Stimulated activated naive B cell treated with anti-CD40 and anti-IgM and Interleukin-4, amounts not matched to agents 10 μg/mL and 1 μg/mL and 100 μg/mL, for 72 hours (primary cell): ENCODE results near the gene DNAJC27.

ENCODE experiments used
- ATAC-seq, 2 donors: fragments of 150-1000 bp; cut with Tn5 transposase; replicated peaks; 2 replicates each; pipeline ENCODE4 v1.10.0; 2021; ENCODE audit warnings: moderate library complexity in 1 of 2
- DNase-seq: peaks from one replicate; pipeline ENCODE4 v3.0.0; 2021
- H3K27ac Mint-ChIP-seq: one replicate; pipeline ENCODE4 v1.8.0; 2022; ENCODE audit warnings: mild to moderate bottlenecking, mixed read lengths
- H3K27me3 Mint-ChIP-seq, 2 donors: one replicate each; pipeline ENCODE4 v1.8.0; 2022; ENCODE audit warnings: mixed read lengths in 2 of 2
- H3K36me3 Mint-ChIP-seq, 2 donors: one replicate each; pipeline ENCODE4 v1.8.0; 2022; ENCODE audit warnings: mixed read lengths in 2 of 2, mild to moderate bottlenecking in 1 of 2
- H3K4me1 Mint-ChIP-seq, 2 donors: one replicate each; pipeline ENCODE4 v1.8.0; 2022; ENCODE audit warnings: mixed read lengths in 2 of 2, mild to moderate bottlenecking in 1 of 2
- H3K4me3 Mint-ChIP-seq, 2 donors: one replicate each; pipeline ENCODE4 v1.8.0; 2022; ENCODE audit warnings: mild to moderate bottlenecking in 2 of 2, mixed read lengths in 2 of 2, moderate library complexity in 1 of 2
- H3K9me3 Mint-ChIP-seq, 2 donors: one replicate each; pipeline ENCODE4 v1.8.0; 2022; ENCODE audit warnings: mixed read lengths in 2 of 2, mild to moderate bottlenecking in 1 of 2

DNAJC27 gene

GRCh38 chr2:24926220-24926601 lies 45.5 kb downstream of the DNAJC27 start:
- no peak overlapping the region for H3K27ac Mint-ChIP-seq
- H3K9me3 Mint-ChIP-seq = no peaks in the 10 kb centered on the region
- peaks cover 7 to 11% of the 10 kb centered on the region in 2 donors for H3K4me1 Mint-ChIP-seq
- no peaks in the 10 kb centered on the region for H3K36me3 Mint-ChIP-seq
- ATAC-seq (no peak), DNase-seq (no peak)
- peak overlapping the region; percentile 70 to 78 for H3K4me3 Mint-ChIP-seq
- H3K27me3 Mint-ChIP-seq = no peaks in the 10 kb centered on the region

- no peak for ATAC-seq
- H3K9me3 Mint-ChIP-seq = no peaks in the 10 kb centered on the region
These were observed 45.9 kb downstream of the DNAJC27 start for GRCh38 chr2:24925815-24926214.

GRCh38 chr2:24924732-24925131 lies 47.0 kb downstream of the DNAJC27 start:
- no peak for ATAC-seq
- no peaks in the 10 kb centered on the region for H3K9me3 Mint-ChIP-seq
- no peak overlapping the region for H3K27ac Mint-ChIP-seq
- H3K4me3 Mint-ChIP-seq = no peak overlapping the region
- no peaks in the 10 kb centered on the region for H3K27me3 Mint-ChIP-seq
- DNase-seq = no peak
- H3K4me1 Mint-ChIP-seq = peaks cover 7 to 12% of the 10 kb centered on the region in 2 donors
- no peaks in the 10 kb centered on the region for H3K36me3 Mint-ChIP-seq

More at GRCh38 chr2:24925815-24926214, 45.9 kb downstream of the DNAJC27 start:
- Mint-ChIP-seq H3K27me3 (no peaks in the 10 kb centered on the region), H3K27ac (no peak overlapping the region), H3K4me1 (peaks cover 8 to 12% of the 10 kb centered on the region in 2 donors), H3K36me3 (no peaks in the 10 kb centered on the region), H3K4me3 (no peak overlapping the region)
- no peak for DNase-seq

DNA sequence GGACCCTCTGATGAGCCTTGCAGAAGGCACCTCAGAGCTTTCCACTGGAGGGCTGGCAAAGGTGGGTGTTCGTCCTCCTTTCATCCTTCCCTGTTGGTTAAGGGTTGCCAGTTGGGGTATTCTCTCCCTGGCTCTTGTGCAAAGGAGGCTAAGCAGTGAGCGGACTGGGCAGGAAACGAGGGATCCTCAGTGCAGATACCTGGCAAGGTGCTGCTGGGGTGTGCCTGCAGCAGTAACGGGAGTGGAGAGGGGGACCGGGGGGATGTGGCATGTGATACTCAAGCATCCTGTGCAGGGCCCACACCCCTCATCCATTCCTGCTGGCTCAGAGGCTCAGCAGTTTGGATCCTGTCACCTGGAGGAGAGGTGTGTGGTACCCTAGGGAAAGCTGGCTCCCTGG lies 47.5 kb downstream of the DNAJC27 start:
- H3K4me1 Mint-ChIP-seq = peaks cover 9 to 13% of the 10 kb centered on the region in 2 donors
- no peak for DNase-seq
- no peak for ATAC-seq
- H3K27ac Mint-ChIP-seq = no peak overlapping the region
- no peaks in the 10 kb centered on the region for H3K27me3 Mint-ChIP-seq
- no peaks in the 10 kb centered on the region for H3K36me3 Mint-ChIP-seq
- H3K9me3 Mint-ChIP-seq = no peaks in the 10 kb centered on the region
- H3K4me3 Mint-ChIP-seq = no peak overlapping the region

DNA sequence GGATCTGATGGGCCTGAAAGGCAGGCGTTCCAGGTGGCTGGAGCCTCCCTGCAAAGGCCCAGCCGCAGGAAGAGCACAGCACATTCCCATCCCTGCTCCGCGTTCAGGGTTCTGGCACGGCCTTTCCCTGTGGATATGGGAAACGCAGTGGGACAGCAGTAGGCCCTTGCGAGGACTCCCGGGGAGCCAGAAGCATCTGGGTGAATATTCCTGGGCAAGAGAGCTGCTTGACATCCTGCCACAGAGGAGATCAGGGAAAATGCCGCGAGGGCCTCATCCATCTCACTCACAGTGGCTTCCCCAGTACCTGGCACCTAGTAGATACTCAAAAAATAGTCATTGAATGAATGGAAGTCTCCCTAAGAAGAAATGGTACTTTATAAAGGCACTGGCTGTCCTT lies 48.6 kb downstream of the DNAJC27 start:
- H3K4me3 Mint-ChIP-seq = no peak overlapping the region
- H3K27me3 Mint-ChIP-seq = no peaks in the 10 kb centered on the region
- no peak overlapping the region for H3K27ac Mint-ChIP-seq
- peaks cover 0 to 3% of the 10 kb centered on the region in 2 donors for H3K36me3 Mint-ChIP-seq
- H3K4me1 Mint-ChIP-seq = peaks cover 18 to 22% of the 10 kb centered on the region in 2 donors
- H3K9me3 Mint-ChIP-seq = no peaks in the 10 kb centered on the region
- ATAC-seq (no peak), DNase-seq (no peak)

GRCh38 chr2:24922556-24922955 lies 49.2 kb downstream of the DNAJC27 start:
- ATAC-seq = no peak
- H3K27ac Mint-ChIP-seq = no peak overlapping the region
- peaks cover 23 to 28% of the 10 kb centered on the region in 2 donors for H3K4me1 Mint-ChIP-seq
- peaks cover 2 to 9% of the 10 kb centered on the region in 2 donors for H3K36me3 Mint-ChIP-seq
- no peak for DNase-seq
- no peaks in the 10 kb centered on the region for H3K9me3 Mint-ChIP-seq
- H3K27me3 Mint-ChIP-seq = no peaks in the 10 kb centered on the region
- H3K4me3 Mint-ChIP-seq = no peak overlapping the region

DNA sequence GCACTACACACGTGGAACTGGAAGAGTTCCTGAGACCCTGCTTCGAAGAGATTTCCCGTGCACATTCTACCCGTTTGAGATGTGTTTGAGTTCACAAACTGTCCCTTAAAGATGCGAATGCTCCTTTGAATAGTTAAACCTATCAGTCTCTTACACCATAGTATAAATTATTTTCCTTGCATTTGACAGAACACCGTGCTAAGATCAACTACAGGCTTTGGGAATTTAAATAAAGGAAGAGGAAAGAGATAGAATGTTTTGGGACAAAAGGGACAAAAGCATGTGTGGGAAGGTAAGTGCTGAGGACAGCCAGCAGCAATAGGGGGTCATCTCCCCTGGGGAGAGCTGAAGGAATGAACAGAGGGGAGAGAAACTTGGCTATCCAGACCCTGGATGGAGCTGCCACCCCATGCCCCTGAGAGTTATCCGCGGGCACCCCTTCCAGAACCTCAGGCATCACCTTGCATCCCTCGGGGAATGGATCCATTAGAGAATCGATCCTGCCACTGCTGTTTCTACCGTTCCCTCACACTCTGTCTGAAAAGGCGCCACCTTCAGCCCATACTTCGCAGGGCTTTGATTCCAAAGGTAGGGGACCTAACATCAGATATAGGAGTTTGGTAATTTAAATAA lies 50.8 kb downstream of the DNAJC27 start:
- Mint-ChIP-seq H3K4me1 (peaks cover 25 to 31% of the 10 kb centered on the region in 2 donors), H3K4me3 (peak overlapping the region; percentile 77), H3K36me3 (peaks cover 2 to 9% of the 10 kb centered on the region in 2 donors), H3K27me3 (no peaks in the 10 kb centered on the region), H3K27ac (no peak overlapping the region), H3K9me3 (no peaks in the 10 kb centered on the region)
- no peak for ATAC-seq
- no peak for DNase-seq

GRCh38 chr2:24920098-24920808 lies 51.5 kb downstream of the DNAJC27 start, which contains the start of gene ADCY3:
Gene ADCY3, minus strand, starts transcription at chr2:24920237. Its CDS starts 1,250 bp downstream, at chr2:24918987.
- Mint-ChIP-seq H3K4me1 (peaks cover 25 to 31% of the 10 kb centered on the region in 2 donors), H3K27ac (no peak within 1 kb of the TSS), H3K4me3 (peak within 1 kb of the TSS; percentile 77), H3K27me3 (no peaks in the 10 kb centered on the region), H3K36me3 (peaks cover 2 to 9% of the 10 kb centered on the region in 2 donors), H3K9me3 (no peaks in the 10 kb centered on the region)
- ATAC-seq = peak; percentile 73 to 80
- peak; percentile 57 for DNase-seq

GRCh38 chr2:24919506-24920097 lies 52.2 kb downstream of the DNAJC27 start:
- H3K4me1 Mint-ChIP-seq = peaks cover 25 to 35% of the 10 kb centered on the region in 2 donors
- no peak overlapping the region for H3K27ac Mint-ChIP-seq
- ATAC-seq = peak; percentile 40 to 49
- no peaks in the 10 kb centered on the region for H3K27me3 Mint-ChIP-seq
- H3K4me3 Mint-ChIP-seq = peak overlapping the region; percentile 74 to 77
- no peak for DNase-seq
- peaks cover 3 to 14% of the 10 kb centered on the region in 2 donors for H3K36me3 Mint-ChIP-seq
- no peaks in the 10 kb centered on the region for H3K9me3 Mint-ChIP-seq

DNA sequence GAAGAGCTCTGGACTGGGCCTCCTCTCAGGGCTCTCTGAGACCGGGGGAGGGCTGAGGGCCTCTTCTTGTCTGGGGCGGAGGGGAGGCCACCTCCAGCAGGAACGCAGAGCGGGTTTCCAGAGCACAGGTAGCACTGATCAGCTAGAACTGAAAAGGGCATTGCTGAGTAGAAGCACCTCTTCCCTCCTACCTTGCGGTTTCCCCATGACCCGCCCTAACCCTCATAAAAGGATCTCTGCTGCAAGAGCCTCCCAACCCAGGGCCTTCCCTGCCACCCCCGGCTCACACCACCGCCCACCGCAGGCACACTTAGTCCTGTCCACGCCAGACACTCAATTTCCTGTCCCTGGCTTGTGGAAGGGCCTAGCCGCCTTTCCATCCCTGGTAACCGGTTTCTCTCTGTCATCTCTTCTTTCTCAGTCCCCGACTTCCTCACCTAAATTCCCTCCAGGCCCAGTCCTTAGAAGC lies 52.7 kb downstream of the DNAJC27 start:
- H3K4me3 Mint-ChIP-seq = peak overlapping the region; percentile 74 to 77
- peaks cover 27 to 37% of the 10 kb centered on the region in 2 donors for H3K4me1 Mint-ChIP-seq
- peaks cover 4 to 20% of the 10 kb centered on the region in 2 donors for H3K36me3 Mint-ChIP-seq
- DNase-seq (no peak), ATAC-seq (peak; percentile 6 to 19)
- no peak overlapping the region for H3K27ac Mint-ChIP-seq
- no peaks in the 10 kb centered on the region for H3K27me3 Mint-ChIP-seq
- no peaks in the 10 kb centered on the region for H3K9me3 Mint-ChIP-seq

DNA sequence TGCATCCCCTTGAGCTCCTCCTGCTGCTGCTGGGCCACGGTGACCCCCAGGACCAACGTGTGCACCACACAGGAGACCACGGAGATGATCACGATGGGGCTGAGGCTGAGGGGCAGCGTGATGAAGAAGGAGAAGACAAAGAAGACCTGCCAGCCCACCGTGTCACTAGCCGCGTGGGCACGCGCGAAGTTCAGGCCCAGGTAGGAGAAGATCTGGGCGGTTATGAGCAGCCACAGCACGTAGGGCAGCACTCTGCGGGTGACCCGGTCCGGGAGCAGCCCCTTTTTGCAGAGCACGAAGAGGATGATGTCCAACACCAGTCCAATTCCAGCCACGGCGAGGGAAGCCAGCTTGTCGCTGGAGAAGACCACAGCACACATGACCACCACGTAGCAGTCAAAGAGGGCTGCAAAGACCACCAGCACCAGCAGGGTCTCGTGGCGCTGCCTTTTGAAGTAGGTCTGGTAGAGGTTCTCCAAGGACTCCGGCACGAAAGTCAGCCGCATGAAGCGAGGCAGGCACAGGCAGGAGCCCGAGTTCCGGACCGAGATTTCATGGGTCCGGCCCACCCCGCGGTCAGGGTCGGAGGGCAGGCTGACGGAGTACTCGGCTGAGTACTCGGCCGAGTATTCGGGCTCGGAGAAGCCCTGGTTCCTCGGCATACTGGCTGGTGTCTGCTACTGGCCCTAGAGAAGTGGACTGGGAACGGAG lies 53.3 kb downstream of the DNAJC27 start:
- Mint-ChIP-seq H3K4me1 (peaks cover 30 to 37% of the 10 kb centered on the region in 2 donors), H3K27me3 (no peaks in the 10 kb centered on the region), H3K9me3 (no peaks in the 10 kb centered on the region), H3K4me3 (peak overlapping the region; percentile 74 to 77), H3K36me3 (peaks cover 7 to 23% of the 10 kb centered on the region in 2 donors), H3K27ac (no peak overlapping the region)
- ATAC-seq (no peak), DNase-seq (no peak)

DNA sequence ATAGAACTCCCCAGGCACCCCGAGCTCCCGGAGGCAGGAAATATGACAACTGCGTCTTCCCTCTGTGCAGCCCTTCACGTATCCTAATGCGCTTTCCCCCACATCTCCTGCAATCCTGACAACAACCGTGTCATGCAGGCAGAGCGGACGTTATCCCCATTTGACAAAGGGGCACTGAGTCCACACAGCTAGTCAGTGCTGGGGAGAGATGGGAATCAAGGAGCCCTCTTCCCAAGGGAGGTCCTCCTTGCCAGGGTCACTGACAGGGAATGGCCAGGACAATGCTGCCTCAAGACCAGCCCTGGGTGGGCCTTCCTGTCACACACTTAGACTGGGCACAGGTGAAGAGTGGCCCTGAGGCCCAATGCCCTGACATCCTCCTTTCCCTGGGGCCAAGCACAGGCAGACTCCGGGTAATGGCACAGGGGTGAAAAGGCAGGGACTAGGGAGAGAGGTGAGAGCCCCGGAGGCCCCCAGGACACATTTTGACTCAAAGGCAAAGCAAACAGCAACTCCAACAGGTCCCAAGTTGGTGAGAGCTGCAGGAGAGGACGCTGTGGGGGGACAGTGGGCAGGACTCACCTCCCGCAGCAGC lies 53.9 kb downstream of the DNAJC27 start:
- Mint-ChIP-seq H3K4me1 (peaks cover 33 to 37% of the 10 kb centered on the region in 2 donors), H3K36me3 (peaks cover 7 to 27% of the 10 kb centered on the region in 2 donors), H3K9me3 (no peaks in the 10 kb centered on the region), H3K27ac (no peak overlapping the region), H3K27me3 (no peaks in the 10 kb centered on the region), H3K4me3 (peak overlapping the region in 1 of 2 donors; percentile 67)
- no peak for ATAC-seq
- no peak for DNase-seq

DNA sequence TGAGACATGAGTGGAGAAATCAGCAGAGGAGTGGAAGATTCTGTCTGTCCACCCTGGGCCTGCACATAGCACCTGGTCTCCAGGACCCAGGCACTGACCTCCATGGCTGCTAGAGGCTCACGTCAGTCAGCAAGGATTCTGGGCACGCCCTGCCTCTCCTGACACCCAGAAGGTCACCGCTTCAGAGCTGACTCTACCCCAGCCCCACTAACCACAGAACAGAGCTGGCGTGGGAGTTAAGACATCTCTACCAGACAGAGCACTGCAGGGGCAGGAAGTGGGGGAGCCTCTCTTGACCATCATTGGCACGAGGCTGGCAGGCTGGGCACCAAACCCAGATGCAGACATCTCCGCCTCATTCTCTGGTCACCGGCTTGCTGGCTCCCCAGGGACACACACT lies 54.7 kb downstream of the DNAJC27 start:
- ATAC-seq (peak; percentile 45 to 58), DNase-seq (peak; percentile 26)
- H3K9me3 Mint-ChIP-seq = no peaks in the 10 kb centered on the region
- no peak overlapping the region for H3K27ac Mint-ChIP-seq
- H3K36me3 Mint-ChIP-seq = peaks cover 7 to 29% of the 10 kb centered on the region in 2 donors
- no peaks in the 10 kb centered on the region for H3K27me3 Mint-ChIP-seq
- H3K4me3 Mint-ChIP-seq = no peak overlapping the region
- peaks cover 33 to 37% of the 10 kb centered on the region in 2 donors for H3K4me1 Mint-ChIP-seq

GRCh38 chr2:24915796-24916195 lies 56.0 kb downstream of the DNAJC27 start:
- Mint-ChIP-seq H3K36me3 (peaks cover 14 to 36% of the 10 kb centered on the region in 2 donors), H3K27me3 (no peaks in the 10 kb centered on the region), H3K27ac (no peak overlapping the region), H3K4me3 (no peak overlapping the region), H3K4me1 (peaks cover 30 to 32% of the 10 kb centered on the region in 2 donors), H3K9me3 (no peaks in the 10 kb centered on the region)
- DNase-seq (no peak), ATAC-seq (no peak)
